HG03139 (cell line): ENCODE results near the gene RHBDL1.
"Not testable (repeated sequence)": the region's sequence is repeated elsewhere in the genome, so short reads cannot be mapped to it uniquely, and the experiment has no call there.

Experiments used
- ATAC-seq: cut with Tn5 transposase; IDR thresholded peaks from one replicate; pipeline ENCODE4 v1.9.1; 2021; ENCODE audit not compliant: unreplicated experiment

Gene RHBDL1

DNA sequence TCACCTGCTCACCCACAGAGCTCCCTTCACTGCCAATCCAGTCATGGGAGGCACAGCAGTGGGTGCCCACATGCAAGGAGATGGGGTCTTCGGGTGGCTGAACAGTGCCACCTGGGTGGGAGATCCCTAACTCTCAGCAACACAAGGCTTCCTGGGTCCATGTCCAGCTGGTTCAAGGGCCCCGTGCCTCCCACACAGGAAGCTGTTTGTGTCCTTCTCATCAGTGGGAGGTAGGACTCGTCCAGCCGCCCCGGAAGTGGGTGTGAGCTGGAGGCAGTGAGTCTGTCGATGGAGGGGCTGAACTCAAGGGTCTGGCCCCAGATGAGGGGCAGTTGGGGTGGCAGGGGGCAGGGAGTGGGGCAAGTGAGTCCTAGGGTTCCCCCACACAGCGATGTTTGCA is 28.6 kb downstream of the RHBDL1 start:
- ATAC-seq = no peak

DNA sequence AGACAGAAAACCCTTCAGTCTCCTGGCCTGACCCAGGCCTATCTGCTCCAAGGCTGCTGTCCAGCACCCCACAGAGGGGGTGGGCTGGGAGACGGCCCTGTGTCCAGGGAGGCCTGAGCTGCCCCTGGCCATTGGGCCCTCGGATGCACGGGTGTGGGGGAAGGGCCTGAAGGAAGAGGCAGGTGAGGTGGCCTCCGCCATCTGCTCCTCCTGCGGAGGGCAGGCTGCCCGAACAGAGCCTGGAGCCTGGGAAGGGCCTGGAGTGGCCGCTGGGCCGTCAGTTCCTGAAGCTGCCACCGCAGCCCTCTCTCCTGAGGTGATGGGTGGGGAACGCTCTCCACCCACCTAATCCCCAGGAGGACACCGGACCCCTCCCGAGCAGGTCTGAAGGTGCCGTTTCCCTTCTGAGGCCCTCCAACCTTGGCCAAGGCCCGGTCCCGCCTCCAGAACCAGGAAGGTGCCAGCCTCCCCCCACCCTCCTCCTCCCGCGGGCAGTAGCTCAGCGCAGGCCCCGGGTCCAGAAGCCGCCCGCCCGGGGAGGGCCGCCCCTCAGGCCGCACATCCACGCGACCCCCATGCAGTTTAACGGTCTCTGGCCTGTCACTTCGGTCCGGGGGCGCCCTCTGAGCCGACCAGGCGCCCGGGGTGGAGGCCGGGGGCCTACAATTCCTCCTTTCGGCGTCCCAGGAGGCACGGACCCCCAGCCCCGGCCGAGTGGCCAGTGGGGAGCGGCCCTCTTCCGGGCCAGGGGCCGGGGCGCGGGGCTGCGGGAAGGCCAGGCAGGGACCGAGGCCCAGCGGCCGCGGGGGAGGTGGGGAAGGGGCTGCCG is 29.3 kb downstream of the RHBDL1 start:
- no peak for ATAC-seq

DNA sequence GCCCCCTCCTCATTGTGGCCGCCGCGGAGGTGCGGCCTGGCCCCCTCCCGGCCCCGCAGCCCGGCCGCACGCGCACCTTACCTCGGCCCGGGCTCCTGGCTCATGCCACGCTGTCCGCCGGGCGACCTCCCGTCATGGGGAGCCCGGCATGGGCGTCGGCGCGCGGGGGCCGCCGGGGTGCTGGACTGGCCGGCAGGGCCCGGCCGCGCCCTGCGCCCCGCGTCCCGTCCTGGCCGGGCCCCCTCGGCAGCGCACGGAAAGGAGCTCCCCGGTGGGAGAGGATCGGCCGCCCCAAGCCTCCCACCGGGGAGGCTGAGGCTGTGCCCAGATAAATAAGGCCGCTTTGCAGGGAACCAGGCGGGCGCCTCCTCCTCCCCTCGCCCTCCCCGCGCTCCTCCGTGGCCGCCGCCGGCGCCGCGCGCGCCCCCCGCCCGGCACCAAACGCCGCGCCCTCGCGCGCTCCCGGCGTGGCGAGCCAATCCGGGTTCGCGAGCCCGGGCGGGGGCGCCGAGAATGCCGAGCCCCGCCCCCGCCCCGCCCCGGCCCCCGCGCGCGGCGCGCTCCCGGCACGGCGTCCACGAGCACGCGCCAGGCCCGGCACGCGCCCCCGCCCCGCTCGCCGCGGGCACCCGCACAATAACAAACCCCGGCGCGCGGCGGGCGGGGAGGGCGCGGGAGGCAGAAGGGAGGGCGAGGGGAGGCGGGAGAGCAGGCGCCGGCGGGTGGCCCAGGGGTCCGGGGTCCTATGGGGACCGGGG is 30.1 kb downstream of the RHBDL1 start, which contains the start of gene FBXL16:
FBXL16 (minus strand) TSS at position 371 of the 758 bp plus-strand sequence. CDS start 8,396 bp downstream, outside the sequence.
- no peak for ATAC-seq

DNA sequence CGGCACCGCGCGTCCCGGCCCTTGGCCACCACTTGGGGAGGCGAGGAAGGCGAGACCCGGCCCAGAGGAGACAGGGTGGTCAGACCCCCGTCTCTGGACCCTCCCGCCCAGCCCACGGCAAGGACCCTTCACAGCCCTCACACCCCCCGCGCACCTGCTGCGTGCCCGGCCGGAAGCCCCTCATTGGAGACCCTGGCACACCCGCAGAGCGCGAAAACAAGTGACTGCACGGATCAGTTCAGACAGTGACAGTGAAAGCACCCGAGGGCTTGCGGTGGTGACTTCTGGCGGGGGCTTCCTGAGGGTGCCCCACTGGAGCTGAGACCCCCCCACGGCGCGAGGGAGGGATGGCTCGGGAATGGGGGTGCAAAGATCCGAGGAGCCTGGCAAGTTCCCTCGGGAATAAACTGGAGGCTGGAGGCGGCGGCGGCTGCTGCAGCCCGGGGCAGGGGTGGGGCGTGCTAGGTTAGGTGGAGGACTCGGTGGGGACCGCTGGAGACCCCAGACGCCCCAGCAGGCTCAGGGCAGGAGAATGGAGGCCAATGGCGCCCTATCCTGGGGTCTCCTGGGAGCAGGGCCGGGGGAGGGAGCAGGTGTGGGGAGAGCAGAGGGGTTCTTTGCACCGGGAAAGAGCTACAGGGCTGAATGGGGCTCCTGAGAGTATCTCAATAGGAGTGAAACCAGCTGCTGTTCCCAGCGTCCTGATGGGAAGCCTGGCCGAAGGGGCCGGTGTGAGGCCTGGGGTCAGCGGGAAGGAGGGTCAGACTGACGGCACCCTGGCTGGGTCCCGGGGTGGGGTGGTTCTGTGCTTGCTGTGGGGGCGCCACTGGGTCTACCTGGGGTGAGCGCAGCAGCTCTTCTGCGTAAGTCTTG is 31.0 kb downstream of the RHBDL1 start:
- ATAC-seq = no peak

DNA sequence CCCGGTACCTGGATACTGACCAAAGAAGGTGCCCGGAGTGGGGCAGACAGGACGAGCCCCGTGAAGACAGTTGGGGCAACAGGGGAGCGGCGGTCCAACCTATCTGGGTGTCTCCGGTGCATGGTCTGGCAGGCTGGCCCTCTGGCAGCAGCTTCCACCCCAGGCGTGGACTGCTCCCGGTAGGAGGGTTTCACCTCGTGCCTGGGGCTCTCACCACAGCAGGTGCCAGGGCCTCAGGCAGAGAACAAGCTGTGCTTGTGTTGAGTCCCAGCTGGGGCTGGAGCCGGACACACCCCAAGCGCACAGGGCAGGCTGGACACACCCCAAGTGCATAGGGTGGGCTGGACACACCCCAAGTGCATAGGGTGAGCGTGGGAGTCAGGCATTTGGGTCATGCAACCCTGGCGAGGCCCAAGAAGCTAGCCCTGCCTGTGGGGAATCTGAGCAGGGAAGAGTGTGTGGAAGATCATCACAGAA is 31.6 kb downstream of the RHBDL1 start:
- ATAC-seq = no peak

DNA sequence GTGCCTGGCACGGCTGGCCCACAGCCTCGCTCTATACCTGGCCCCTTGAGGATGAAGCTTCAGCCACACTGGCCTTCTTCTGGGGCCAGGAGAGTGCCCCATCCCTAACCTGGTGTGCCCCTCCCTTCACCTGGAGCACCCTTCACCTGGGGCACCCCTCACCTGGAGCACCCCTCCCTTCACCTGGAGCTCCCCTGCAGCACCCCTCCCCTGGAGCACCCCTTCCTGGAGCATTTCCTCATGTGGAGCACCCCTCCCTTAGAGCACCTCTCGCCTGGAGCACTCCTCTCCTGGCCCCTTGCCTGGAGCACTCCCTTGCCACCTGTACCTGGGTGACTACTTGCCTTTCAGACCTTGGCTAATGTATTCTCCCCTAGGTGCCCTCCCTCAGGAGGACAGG is 32.5 kb downstream of the RHBDL1 start:
- ATAC-seq = no peak

DNA sequence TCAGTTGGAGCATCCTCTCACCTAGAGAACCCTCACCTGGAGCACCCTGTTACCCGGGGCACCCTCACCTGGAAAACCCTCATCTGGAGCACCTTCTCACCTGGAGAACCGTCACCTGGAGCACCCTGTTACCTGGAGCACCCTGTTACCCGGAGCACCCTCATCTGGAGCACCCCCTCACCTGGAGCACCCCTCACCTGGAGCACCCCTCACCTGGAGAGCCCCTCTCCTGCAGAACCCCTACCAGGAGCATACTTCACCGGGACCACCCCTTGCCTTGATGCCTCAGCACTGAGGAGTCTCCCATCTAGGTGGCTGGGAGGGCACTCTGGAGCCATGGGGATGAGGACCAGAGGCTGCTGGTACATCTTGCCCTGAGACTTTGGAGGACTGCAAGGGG is 33.5 kb downstream of the RHBDL1 start:
- ATAC-seq = no peak

DNA sequence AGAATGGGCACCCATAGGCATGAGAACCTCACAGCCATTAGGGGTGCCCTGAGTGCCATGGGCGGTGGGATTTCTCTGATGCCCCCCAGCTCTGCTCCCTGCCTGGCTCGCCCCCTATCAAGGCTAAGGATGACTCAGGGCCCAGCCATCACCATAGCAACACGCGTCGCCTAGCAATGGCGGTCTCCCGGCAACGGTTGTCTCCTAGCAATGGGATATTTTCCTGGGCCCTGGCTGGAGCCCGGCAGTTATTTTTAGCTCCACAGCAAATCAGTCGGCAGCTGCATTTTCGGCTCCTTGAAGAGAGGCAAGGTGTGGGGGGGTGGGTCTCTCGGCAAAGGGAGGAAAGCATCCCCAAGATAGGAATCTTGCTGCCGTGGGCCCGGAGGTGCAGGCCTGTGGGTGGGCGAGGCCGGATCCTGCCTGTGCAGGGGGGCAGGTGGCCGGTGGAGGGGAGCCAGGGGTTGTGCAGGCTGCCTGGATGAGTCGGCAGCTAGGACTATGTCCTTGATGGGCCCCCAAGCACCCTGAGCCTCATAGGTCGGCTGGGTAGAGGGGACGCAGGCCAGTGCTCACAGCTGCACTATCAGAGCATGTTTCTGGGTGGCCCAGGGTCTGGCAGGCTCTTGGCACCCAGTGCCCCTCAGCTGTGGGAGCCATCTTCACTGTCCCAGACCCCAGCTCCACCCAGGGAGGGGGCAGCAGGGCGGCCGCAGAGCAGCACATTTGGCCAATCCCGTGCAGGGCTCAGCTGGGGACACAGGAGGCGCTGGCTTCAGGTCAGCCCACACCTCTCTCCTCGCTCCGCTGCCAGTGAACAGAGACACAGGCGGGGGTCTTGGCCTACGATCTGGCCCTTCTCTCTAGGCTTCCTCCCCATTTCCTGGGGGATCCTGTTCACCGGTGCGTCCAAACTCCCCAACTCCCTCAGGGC is 34.4 kb downstream of the RHBDL1 start:
- no peak for ATAC-seq

DNA sequence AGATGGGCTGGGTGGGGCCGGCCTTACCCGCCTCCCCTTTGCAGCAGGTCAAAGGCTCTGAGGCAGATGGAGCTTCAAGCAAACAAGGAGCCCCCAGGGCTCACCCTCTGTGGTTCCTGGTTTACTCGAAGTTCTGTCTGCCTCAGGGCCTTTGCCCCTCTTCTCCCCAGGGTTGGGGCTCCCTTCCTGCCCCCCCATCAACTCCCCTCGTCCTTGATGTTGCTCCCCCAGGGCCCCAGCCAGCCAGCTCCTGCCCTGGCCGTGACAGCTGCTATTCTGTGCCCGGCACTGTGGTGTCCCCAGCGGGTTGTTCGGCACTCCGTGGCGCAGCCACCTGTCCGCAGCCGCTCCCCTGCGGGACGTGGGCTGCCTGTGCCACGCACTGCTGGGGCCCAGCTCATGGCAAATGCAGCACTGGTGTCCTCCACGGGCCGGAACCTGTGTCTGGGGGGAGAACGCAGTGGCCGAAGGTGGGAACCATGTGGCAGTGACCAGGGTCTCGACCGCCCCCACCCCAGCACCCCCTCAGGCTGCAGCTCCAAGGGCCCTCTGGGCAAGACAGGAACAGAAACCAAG is 35.1 kb downstream of the RHBDL1 start:
- ATAC-seq = no peak

DNA sequence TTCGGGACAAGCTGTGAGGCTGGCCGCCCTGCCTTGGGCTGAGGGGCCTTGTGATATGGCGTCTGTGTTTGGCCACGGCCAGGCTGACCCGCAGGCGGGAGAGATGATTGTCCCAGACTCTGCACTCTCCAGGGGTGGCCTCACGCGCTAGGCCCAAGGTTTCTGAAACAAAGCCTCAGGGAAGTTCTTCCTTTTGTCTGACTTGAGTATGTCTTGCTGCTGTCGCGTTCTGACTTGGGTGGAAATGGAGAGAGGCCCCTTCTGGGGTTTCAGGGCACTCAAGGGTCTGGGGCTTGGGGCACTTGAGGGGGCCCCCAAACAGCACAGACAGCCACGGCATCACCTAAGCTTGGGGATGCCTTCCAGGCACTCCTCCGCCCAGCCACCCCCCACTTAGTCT is 35.6 kb downstream of the RHBDL1 start:
- ATAC-seq = no peak

DNA sequence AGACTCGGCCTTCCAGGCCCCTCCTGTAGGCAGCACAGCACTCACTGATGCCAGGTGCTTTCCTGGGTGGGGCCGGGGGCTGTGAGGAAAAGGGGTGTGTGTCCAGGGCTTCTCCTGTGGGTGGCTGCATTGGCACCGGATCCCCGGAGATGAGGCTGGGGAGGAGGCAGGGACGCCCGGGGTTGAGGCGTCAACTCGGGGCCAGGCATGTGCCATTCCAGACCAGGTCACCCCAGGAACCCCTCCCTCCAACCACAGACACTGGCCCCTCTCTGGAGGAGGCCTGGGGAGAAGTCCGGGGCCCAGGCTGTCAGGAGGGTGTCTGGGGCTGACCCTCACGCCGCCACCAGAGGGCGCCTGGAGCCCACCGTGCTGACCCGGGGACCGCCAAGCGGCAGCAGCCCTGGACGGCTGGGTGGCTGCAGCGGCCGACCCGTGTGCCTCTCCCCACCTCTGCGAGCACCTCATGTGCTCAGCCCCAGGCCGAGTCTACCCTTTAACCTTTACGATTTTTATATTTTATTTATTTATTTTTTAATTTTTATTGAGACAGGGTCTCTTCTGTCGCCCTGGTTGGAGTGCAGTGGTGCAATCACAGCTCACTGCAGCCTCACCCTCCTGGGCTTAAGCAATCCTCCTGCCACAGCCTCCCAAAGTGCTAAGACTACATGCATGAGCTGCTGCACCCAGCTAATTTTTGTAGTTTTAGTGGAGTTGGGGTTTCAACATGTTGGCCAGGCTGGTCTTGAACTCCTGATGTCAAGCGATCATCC is 36.3 kb downstream of the RHBDL1 start:
- ATAC-seq = no peak

DNA sequence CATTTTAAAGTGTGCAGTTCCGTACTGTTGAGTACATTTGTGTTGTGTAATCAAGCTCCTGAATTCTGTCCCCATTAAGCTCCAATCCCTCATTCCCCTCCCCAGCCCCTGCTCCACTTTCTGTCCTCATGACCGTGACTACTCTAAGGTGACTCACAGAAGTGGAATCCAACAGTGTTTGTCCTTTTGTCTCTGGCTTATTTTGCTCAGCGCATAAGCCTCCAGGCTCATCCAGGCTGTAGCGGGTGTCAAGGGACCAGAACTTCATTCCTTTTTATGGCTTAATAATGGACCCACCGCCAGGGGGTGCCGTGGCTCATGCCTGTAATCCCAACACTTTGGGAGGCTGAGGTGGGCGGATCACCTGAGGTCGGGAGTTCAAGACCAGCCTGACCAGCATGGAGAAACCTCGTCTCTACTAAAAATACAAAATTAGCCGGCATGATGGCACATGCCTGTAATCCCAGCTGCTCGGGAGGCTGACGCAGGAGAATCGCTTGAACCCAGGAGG is 37.3 kb downstream of the RHBDL1 start:
- not testable (repeated sequence) for ATAC-seq

DNA sequence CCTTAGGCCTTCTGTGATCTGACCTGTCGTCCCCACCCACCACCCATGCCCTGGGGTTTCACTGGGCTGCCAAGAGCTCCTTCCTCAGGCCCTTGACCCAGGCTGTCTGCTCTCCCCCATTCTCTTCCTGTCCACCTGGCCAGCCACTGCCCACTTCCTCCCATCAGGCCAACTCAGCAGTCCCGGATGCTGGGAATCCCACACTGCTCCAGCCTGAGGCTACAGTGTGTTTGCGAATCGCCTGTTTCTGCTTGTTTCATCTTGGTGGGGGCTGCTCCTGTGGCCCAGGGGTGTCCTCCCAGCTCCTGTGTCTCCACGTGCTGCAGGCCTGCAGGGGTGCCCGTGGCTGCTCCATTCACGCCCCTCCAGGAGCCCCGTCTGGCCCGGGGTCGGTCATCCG is 38.6 kb downstream of the RHBDL1 start:
- ATAC-seq = no peak

DNA sequence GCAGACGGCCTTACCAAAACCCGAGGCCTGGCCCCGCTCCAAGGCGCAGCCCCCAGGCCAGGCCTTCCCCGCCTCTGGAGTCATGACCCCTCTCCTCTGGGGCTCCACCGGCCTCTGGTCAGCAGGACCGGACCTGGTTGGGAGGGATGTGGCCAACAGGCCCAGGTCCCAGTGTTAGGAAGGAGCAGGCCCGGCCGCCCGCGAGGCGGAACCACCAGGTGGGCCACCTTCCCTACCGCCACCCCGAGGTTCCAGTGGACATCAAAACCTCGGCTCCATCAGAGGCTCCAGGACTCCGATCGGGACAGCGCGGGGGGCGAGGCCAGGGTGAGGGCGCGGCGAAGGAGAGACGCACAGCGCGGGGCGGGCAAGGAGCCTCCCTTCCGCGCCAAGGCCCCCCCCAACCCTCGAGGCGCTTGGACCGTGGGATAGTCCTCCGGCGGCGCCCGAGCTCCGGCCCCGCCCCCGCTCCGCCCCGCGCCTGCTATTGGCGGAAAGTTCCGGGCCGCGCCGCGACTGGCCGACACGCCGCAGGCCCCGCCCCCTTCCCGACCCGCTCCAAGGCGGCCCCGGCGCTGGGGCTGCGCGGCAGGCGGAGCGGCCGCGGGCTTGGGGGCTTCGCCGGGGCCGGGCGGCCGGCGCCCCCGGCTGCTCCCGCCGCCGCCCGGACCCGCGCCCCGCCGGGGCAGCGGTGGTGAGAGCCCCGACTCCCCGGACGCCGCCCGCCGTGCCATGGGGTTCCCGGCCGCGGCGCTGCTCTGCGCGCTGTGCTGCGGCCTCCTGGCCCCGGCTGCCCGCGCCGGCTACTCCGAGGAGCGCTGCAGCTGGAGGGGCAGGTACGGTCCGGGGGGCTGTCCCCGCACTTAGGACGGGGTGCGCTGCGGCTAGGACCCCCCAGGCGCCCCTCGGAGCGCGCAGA is 39.3 kb downstream of the RHBDL1 start, which contains the start of gene METRN:
METRN (plus strand) TSS at position 561 of the 919 bp plus-strand sequence; CDS start at position 733, 172 bp downstream.
- ATAC-seq = peak; percentile 72

DNA sequence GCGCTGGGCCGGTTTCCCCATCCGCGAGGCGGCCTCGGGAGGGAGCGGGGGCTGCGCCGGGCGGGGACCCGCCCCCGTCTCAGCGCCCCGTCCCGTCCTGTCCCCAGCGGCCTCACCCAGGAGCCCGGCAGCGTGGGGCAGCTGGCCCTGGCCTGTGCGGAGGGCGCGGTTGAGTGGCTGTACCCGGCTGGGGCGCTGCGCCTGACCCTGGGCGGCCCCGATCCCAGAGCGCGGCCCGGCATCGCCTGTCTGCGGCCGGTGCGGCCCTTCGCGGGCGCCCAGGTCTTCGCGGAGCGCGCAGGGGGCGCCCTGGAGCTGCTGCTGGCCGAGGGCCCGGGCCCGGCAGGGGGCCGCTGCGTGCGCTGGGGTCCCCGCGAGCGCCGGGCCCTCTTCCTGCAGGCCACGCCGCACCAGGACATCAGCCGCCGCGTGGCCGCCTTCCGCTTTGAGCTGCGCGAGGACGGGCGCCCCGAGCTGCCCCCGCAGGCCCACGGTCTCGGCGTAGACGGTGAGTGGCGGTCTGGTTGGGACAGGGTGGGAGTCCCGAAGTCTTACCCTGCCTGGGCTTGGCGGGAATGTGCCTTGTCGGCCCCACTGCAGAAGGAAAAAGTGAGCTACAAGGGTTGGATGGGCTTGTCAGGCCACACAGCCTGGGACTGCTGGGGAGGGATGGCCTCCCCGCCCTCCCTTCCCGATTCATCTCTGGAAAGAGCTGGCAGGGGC is 40.2 kb downstream of the RHBDL1 start:
- no peak for ATAC-seq

DNA sequence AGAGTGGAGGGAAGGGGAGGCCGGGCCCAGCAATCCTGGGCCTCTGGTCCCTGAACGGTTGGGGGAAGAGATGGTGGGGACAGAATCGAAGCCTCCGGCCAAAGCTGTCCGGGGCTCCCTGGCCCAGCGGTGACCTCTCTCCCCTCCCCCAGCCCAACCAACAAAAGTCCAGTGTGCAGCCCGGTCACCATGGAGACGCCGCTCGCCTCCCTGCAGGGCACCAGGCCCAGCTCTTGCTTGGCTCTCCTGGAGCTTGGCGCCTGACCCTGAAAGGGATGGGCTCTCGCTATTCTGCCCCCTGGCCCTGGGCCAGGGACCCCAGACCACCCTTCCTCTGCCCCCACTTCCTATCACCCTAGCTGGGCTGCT is 40.7 kb downstream of the RHBDL1 start:
- no peak for ATAC-seq

DNA sequence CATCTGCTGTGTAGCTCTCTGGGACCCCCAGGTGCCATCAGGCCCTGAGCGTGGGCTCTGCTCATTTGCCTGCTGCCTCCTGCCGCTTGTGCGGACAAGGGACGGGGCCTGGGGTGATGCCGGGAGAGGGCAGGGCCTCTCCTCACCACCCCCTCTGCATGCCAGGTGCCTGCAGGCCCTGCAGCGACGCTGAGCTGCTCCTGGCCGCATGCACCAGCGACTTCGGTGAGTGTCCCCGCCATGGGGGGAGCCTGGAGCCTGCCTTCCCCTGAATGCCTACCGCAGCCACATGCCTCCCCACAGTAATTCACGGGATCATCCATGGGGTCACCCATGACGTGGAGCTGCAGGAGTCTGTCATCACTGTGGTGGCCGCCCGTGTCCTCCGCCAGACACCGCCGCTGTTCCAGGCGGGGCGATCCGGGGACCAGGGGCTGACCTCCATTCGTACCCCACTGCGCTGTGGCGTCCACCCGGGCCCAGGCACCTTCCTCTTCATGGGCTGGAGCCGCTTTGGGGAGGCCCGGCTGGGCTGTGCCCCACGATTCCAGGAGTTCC is 41.4 kb downstream of the RHBDL1 start:
- ATAC-seq = no peak
